ENCODE measurements around the gene REM1.
"Not testable (repeated sequence)": the region's sequence is repeated elsewhere in the genome, so short reads cannot be mapped to it uniquely, and the experiment has no call there.

Gene REM1

GRCh38 chr20:31485450-31486339 is 10.6 kb downstream of the REM1 start:
- DNase-seq: no peak

DNA sequence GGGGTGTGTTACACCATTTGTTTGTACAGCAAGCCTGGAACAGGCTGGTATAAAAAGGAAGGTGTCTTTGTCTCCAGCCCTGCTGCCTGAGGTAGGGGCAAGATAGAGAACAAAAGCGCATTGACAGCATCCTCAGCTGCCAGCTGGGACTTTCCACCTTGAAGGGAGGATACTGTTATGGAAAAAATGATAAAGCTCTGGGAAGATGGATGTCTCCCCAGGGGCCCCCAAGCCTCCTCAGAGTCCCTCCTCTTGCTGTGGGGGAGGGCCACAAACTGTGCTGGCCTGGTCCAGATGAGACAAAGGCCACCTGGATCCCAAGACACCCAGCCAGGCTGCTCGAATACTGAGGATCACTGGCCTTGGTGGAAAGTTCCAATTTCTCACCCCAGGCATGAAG is 13.0 kb downstream of the REM1 start:
- DNase-seq: no peak

- no peak for DNase-seq
These were observed 14.1 kb downstream of the REM1 start for GRCh38 chr20:31489152-31489551.

GRCh38 chr20:31490752-31491151 is 15.7 kb downstream of the REM1 start:
- DNase-seq: no peak

GRCh38 chr20:31494131-31494530 is 19.0 kb downstream of the REM1 start:
- DNase-seq: no peak

DNA sequence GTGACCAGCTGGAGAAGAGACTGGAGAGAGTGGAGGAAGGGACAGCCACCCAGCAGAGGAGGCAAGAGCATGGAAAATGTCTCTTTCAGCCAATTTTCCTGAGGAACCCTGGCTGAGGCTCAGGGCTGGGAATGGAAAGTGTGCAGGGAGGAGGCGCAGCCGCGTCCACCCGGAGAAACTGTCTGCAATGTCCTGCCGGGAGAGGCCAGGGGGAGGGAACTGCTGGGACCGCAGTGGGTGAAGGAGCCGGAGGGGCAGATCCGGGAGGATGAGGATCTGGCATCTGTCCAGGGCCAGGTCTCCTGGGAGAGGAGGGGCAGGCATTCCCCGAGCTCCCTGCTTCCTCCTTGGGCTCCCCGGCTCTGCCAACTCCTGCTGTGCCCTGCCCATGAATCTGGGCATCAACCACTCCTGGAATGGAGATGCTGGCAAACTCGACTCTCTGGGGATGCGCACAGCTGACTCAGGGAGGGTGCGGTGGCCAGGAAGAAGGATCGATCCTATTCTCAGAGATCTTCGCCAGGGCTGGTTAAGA is 21.7 kb downstream of the REM1 start:
- peak; percentile 41 for DNase-seq

- peak; percentile 58 for DNase-seq
These were observed 22.9 kb downstream of the REM1 start for GRCh38 chr20:31497838-31498540.

DNA sequence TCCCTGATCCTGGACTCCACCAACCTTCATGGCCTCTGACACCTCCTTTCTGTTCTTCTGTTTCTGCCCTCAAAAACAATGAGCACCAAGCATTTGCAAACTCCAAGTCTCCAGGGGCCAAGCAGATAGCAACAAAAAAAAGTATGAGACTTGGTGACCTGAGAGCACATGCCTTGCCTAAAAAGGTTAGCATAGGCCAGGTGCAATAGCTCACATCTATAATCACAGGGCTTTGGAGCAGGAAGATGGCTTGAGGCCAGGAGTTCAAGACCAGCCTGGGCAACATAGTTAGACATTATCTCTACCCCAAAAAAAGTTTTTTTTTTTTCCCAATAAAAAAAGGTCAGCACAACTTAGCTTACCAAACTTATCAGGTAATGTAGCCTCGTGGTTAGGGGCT is 25.4 kb downstream of the REM1 start:
- DNase-seq: no peak

GRCh38 chr20:31502884-31503673 is 28.0 kb downstream of the REM1 start:
- peak; percentile 59 for DNase-seq

DNA sequence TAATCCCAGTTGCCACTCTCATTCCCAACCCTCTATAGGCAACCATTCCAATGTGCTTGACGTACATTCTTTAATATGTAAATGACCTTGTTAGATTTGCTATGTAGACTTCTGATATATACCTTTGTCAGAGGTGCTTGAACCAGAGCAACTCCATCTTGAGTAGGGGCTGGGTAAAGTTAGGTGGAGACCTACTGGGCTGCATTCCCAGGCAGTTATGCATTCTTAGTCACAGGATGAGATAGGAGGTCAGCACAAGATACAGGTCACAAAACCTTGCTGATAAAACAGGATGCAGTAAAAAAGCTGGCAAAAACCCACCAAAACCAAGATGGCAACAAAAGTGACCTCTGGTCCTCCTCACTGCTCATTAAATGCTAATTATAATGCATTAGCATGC is 30.8 kb downstream of the REM1 start:
- no peak for DNase-seq

DNA sequence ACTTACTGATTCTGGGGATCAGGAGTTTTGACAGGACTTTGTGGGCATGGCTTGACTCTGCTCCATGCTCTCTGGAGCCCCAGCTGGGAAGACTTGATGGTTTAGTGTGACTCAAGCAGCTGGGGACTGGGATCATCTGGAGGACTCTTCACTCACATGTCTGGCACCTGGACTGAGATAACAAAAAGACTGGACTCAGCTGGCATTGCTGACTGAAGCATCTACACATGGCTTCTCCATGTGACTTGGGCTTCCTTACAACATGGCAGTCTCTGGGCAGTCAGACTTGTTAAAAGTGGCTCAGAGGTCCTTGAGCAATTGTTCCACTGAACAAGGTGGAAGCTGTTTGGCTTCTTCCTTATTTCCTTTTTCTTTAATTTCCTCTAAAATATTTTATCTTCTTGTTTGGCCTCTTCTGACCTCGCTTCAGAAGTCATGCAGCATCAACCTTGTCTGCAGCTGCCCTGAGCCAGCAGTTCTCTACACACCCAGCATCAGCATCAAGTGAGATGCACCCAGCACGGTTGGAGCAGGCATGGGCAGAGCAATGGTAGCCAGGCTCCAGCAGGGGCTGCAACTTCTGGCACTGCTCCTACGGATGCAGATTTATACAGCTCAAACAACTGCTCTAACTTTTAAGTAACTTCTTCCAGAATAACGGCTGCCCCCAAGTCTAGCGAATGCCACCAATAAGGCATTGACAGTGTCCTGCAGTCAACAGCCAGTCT is 33.6 kb downstream of the REM1 start:
- DNase-seq: no peak

DNA sequence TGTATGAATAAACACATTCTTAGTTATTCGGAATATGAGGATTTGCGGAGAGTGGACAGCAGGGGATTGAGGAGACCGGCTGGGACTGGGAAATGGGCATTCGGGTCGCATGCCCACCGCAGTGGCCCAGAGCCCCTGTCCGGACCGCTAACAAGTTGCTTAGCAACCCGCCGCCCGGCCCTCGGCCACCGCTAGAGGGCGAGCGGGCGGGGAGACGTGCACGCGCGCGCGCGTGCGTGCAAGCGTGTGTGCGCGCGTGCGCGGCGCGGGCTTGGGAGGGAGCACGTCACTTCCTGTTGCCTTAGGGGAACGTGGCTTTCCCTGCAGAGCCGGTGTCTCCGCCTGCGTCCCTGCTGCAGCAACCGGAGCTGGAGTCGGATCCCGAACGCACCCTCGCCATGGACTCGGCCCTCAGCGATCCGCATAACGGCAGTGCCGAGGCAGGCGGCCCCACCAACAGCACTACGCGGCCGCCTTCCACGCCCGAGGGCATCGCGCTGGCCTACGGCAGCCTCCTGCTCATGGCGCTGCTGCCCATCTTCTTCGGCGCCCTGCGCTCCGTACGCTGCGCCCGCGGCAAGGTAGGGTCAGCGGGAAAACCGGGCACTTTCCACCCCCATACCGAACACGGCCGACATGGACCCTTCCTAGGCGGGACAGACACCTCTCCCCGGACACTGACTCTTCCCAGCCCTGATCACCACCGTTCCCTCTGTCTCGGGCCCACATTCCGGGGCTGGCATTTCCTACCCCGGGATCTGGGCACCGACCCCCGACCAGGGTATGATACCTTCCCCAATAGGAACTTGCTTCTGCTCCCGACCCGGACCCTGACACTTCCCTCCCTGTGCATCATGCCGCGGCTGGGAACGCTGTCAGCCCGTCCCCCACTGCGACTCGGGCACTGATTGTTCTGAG is 39.3 kb downstream of the REM1 start, which contains the start of gene HM13:
Gene HM13, plus strand, starts transcription at position 289 of the 918 bp plus-strand sequence. Its CDS starts 110 bp downstream, at position 399.
- peak; percentile 90 for DNase-seq

DNA sequence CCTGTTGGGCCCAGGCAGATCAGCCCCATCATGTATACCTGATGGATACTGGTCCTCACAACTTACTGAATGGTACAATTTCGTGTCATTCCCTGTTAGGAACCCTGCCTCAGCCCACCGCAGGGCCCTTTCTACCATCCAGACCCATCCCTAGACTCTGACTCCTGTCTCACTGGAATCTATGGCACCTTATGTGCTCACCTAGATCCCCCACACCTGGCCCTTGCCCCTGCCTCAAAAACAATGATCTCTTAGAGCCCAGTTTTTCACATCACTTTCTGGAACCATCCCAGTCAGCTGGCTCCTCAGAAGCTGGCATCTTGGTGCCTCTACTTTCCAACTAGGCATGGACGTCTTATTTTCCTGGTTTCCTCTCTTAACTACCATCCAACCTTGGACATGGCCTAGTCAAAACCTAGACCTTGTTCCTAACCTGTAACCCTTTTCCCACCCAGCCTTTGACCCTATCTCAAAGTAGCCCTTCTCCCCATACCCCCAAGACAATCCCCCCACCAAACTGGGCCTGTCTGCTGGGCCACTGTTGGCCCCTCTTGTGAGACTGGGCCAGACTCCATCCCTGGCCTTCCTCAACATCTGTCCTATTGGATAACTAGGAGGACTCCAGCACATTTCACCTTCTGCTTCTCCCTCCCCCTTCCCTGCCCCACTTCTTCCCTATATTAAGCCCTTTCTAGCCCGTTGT is 40.1 kb downstream of the REM1 start:
- DNase-seq: no peak

DNA sequence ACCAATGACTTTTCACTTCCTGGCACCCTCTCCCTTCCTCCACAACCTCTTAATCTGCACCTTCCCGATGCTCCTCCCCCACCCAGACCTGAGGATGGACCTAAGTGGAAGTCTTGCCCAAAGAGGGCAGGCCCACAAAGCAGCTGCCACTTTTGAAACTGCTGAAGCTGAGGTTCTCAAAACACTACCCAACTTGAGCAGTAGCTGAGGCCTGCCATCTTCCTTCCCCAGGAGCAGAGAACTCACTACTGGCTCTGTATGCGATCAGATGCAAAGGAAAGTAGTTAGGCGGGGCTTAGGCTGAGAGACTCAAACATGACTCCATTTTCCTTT is 40.7 kb downstream of the REM1 start:
- DNase-seq: no peak

DNA sequence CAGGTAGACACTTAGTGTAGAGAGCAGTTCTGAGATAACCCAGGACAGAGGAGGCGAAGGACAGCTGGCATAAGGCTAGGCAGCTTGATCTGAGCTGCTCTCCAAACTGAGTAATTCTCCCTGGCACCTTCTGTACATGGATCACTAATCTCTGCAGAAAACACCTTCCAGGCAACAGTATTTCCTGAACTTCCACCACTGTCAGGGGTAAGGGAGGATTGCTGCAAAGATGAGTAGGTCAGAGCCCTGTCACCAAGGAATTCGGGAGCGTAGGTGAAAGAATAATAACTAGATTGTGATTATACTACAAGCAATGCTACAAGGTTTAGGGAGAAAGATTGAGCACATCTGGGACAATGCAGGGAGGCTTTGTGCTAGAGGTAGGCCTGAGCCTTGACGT is 41.1 kb downstream of the REM1 start:
- DNase-seq: no peak

DNA sequence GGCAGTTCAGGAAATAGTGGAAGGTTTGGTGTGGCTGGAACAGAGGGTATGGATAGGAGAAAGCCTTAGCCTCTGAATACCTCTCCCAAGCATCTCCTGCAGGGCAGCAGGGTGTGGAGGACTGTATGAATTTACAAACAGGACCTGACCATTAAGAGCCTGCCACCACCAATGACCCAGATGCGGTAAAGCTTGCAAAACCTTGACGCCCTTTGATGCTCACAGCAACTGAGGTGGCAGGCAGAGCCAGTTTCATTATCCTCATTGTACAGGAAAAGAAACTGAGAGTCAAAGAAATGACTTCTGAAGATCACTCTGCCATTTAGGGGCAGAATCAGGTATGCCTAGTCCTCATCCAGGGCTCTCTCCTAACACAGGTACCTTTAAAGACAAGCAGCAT is 41.6 kb downstream of the REM1 start:
- no peak for DNase-seq

DNA sequence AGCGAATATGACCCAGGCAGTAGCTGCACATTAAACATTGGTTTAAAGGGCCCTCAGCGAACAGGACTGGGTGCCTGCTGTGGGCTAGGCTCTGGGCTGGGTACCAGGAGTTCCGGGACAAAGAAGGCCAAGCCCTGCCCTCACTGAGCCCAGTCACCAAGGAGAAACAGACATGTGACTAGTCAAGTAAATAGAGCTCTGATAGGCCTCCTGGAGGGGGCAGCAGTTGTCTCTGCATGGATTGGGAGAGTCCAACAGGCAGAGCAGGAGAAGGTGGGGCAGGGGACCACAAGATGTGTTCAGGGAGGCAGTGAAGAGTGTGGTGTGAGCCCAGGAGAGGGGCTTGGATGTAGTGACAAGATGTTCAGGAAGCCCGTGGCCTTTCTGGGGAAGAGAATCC is 42.3 kb downstream of the REM1 start:
- no peak for DNase-seq

- not testable (repeated sequence) for DNase-seq
These were observed 46.2 kb downstream of the REM1 start for GRCh38 chr20:31521267-31521666.

DNA sequence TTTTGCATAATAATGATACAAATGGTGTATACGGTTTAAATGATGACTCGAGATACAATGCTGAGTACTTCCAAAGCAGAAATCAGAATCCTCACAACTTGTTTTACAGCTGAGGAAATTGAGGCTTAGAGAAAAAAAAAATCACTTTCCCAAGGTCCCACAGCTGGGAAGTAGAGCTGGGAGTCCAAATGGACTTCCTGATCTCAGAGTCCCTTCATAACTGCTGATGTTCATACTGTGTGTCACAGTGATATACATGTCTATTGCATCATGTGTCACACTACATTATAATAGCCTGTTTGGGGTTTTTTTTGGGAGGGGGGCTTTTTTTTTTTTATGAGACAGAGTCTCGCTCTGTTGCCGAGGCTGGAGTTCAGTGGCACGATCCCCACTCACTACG is 47.6 kb downstream of the REM1 start:
- DNase-seq: no peak

GRCh38 chr20:31523361-31524283 is 48.5 kb downstream of the REM1 start:
- DNase-seq: no peak
